ENCODE data around the gene TEX51.

GRCh38 chr2:126905991-126906390 lies 7.3 kb downstream of the TEX51 start:
- TF ChIP-seq, protein P1, sequence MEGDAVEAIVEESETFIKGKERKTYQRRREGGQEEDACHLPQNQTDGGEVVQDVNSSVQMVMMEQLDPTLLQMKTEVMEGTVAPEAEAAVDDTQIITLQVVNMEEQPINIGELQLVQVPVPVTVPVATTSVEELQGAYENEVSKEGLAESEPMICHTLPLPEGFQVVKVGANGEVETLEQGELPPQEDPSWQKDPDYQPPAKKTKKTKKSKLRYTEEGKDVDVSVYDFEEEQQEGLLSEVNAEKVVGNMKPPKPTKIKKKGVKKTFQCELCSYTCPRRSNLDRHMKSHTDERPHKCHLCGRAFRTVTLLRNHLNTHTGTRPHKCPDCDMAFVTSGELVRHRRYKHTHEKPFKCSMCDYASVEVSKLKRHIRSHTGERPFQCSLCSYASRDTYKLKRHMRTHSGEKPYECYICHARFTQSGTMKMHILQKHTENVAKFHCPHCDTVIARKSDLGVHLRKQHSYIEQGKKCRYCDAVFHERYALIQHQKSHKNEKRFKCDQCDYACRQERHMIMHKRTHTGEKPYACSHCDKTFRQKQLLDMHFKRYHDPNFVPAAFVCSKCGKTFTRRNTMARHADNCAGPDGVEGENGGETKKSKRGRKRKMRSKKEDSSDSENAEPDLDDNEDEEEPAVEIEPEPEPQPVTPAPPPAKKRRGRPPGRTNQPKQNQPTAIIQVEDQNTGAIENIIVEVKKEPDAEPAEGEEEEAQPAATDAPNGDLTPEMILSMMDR (IDR thresholded peaks at IDR 0.05) = no peak
- TF ChIP-seq POLR2A (IDR thresholded peaks at IDR 0.05) = no peak
- TF ChIP-seq EP300 (IDR thresholded peaks at IDR 0.05) = no peak

All from upper lobe of left lung (tissue), 4 donors.